Measurements from ENCODE around the gene SLC25A43.
"Not testable (repeated sequence)": the region's sequence is repeated elsewhere in the genome, so short reads cannot be mapped to it uniquely, and the experiment has no call there.

Gene SLC25A43
- total RNA-seq: 1.9 reads per million, percentile 2 among the genes with 10 or more reads in this experiment

DNA sequence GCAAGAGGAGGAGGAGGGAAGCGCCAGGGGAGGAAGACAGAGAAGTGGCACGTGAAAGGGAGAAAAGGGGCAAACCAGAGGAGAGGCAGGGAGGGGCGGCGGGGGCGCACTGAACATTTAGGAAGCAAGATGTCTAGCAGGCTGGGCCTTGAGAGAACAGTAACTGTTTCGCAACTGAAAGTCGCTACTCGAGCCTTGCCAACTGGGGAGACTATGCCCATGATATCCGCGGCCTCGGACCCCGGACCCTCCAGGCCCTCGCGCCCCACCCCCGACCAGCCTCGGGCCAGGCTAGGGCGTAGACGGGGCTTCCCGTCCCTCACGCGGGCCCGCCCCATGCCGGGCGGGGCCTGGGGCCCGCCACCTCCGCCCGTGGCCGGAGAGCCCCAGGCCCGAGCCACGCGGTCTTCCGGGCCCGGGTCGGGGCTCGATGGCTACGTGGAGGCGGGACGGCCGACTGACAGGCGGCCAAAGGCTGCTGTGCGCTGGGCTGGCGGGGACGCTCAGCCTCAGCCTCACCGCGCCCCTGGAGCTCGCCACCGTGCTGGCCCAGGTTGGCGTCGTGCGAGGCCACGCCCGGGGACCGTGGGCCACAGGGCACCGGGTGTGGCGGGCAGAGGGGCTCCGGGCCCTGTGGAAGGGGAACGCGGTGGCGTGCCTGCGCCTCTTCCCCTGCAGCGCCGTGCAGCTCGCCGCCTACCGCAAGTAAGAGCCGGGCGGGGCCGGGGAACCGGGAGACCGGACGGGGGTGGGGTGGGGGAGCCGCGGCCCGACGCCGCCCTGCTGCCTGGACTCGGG, at the start of gene SLC25A43:
Gene SLC25A43, plus strand, starts transcription at position 363 of the 798 bp plus-strand sequence. Its CDS starts 68 bp downstream, at position 431.
- no peak for DNase-seq

DNA sequence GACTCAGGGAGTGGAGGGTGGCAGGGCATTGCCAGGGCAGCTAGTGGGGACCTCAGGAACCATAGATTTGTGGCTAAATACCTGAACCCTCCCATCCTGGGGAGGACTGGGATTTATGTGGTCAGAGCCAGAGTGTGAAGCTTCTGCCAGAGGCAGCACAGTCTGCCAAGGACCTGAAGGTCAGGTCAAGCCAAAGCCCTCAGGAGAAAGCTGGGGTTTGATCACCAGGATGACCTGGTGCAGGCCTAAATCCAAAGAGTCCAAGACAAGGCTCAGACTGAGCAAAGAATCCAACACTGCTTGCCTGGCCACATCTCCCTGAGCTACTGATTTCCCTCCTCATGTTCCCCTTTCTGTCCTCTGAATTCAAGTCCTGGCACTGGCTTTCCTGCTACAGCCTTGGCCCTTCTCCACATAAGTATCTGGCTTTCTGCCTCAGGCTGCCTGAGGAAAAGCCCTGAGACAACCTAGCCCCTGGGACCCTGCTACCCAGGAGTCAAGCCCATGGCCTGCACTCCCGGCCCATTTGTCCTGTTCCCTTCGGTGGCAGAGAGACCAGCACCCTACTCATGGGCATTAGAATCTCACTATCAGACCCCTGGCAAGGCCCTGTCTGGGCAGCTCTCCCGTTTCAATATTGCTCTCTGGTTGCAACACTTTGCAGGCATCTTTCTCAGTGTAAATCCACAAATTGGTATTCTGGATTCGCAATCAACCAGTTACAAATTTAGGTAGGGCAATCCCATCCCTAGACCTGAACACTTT, 39.3 kb upstream of the SLC25A43 start:
- no peak for DNase-seq

DNA sequence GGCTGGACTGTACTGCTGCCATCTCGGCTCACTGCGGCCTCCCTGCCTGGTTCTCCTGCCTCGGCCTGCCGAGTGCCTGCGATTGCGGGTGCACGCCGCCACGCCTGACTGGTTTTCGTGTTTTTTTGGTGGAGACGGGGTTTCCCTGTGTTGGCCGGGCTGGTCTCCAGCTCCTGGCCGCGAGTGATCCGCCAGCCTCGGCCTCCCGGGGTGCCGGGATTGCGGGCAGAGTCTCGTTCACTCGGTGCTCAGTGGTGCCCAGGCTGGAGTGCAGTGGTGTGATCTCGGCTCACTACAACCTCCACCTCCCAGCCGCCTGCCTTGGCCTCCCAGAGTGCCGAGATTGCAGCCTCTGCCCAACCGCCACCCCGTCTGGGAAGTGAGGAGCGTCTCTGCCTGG, 37.7 kb upstream of the SLC25A43 start:
- not testable (repeated sequence) for DNase-seq

DNA sequence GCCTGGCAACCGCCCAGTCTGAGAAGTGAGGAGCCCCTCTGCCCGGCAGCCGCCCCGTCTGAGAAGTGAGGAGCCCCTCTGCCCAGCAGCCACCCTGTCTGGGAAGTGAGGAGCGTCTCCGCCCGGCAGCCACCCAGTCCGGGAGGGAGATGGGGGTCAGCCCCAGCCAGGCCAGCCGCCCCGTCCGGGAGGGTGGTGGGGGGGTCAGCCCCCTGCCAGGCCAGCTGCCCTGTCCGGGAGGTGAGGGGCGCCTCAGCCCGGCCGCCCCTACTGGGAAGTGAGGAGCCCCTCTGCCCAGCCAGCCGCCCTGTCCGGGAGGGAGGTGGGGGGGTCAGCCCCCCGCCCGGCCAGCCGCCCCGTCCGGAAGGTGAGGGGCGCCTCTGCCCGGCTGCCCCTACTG, 37.1 kb upstream of the SLC25A43 start:
- not testable (repeated sequence) for DNase-seq

DNA sequence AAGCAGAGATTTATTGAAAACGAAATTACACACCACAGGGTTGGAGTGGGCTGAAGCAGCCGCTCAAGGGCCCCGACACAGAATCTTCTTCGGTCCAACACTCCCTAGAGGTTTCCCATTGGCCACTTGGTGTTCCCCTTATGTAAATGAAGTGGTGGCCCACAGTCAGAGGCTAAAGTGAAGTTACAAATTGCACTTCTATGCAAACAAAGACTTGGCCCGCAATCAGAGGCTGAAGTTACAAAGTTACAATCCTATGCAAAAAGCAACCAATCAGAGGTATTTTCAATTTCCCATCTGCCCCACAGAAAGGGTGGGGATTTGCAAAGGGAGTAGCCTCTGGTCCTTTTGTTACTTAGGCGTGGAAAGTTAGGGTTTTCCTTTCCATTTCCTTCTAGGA, 35.7 kb upstream of the SLC25A43 start:
- no peak for DNase-seq

DNA sequence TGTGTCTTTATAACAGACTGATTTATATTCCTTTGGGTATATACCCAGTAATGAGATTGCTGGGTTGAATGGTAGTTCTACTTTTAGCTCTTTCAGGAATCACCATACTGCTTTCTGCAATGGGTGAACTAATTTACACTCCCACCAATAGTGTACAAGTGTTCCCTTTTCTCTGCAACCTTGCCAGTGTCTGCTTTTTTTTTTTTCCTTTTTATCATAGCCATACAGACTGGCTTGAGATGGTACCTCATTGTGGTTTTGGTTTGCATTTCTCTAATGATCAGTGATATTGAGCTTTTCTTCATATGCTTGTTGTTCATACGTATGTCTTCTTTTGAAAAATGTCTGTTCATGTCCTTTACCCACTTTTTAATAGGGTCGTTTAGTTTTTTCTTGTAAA, 27.3 kb upstream of the SLC25A43 start:
- not testable (repeated sequence) for DNase-seq

DNA sequence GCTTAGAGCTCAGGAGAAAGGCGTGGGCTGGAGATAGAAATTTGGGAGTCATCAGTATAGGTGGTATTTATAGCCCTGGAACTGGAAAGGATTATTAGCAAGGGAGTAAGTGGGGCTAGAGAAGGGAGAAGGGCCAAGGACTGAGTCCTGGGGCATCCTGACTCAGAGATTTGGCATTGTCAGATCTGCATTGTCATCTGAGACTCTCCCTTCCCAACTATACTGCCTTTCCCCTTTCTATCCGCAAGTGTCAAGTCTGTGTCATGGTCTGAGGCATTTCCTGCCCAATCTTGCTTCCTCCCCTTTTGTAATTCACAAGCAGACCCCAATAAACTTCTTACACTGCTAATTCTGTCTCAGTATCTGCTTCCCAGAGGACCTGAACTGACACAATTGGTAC, 24.4 kb upstream of the SLC25A43 start:
- DNase-seq: no peak

DNA sequence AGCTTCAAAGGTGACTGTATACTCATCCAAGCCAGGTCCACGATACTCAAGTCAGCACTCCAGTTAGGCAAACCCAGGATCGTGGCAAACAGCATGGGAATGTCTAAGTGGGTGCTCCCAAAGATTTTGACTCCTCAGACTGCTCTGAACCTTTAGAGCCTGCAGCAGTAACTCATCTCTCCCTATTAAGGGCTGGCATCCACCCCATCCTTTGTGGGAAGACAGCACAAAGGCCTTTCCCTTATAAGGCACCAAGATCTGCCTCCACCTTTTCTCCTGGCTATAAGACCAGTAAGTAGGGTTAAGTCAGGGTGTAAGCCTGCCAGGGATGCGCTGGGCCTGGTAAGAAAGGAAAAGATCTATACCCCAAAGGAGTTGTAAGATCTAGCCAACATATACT, 23.6 kb upstream of the SLC25A43 start:
- DNase-seq: no peak

DNA sequence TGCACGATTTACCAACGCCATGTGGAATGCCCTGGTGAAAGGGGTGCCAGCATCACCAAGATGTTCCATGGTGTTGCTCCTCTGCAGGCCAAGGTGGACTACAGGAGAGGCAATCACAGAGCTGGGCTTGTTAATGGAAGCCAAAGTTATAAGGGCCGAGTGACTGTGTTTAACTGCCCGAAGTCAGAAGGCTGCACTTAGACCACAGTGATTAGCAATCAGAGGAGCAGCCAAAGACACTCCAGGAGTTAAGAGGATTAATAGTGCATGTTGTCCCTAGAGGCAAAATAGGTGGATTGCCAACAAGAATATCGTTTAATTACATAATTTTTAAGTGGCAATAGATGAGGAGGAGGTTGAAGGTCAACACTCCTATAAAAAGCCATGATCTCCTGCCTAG, 22.8 kb upstream of the SLC25A43 start:
- DNase-seq: no peak

DNA sequence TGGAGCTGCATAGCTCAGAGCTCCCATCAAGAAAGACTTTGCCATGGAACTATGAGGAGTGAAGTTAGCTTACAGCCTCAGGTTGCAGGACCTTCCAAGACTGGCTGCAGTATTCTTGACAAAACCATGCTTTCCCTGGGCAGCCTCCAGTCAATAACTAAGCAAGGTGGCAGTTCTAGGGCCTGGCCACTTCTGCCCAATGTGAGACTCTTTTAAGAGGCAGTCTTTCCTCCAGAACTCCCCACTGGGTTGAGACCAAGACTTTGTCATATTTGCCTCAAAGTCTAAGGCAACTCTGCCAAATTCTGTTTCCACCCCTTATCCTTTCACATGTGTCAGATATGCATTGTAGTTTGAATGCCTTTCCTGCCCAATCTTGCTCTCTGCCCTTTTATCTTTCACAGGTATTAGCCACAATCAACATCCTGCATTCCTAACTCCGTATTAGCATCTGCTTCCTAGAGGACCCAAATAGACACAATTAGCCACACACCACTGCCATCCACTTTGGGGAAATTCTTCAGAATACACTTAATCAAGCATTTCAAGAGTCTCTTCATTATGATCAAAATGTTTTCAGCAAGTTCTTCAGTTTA, 17.7 kb upstream of the SLC25A43 start:
- DNase-seq: no peak

DNA sequence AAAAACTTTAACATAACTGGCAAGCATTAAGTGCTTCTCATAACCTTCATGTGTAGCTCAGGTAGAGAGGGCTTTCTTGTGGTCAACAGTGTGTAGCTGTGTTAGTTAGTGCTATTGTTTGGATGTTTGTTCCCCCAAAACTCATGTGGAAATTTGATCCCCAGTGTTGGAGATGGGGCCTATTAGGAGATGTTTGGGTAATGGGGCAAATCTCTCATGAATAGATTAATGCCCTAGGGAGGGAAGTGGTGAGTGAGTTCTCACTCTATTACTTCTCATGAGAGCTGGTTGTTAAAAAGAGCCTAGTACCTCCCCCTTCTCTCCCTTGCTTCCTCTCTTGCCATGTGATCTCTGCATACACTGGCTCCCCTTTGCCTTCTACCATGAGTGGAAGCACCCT, 16.5 kb upstream of the SLC25A43 start:
- no peak for DNase-seq

DNA sequence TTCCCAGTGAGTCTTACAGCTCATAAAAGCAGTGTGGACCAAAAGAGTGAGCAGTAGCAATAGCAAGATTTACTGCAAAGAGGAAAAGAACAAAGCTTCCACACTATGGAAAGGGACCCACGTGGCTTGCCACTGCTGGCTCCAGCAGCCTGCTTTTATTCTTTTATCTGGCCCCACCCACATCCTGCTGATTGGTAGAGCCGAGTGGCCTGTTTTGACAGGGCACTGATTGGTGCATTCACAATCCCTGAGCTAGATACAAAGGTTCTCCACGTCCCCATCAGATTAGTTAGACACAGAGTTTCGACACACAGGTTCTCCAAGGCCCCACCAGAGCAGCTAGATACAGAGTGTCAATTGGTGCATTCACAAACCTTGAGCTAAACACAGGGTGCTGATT, 12.5 kb upstream of the SLC25A43 start:
- DNase-seq: not testable (repeated sequence)

DNA sequence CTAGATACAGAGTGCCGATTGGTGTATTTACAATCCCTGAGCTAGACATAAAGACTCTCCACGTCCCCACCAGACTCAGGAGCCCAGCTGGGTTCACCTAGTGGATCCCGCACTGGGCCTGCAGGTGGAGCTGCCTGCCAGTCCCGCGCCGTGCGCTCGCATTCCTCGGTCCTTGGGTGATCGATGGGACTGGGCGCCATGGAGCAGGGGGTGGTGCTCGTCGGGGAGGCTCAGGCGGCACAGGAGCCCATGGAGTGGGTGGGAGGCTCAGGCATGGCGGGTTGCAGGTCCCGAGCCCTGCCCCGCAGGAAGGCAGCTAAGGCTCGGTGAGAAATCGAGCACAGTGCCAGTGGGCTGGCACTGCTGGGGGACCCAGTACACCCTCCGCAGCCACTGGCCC, 11.7 kb upstream of the SLC25A43 start:
- not testable (repeated sequence) for DNase-seq

DNA sequence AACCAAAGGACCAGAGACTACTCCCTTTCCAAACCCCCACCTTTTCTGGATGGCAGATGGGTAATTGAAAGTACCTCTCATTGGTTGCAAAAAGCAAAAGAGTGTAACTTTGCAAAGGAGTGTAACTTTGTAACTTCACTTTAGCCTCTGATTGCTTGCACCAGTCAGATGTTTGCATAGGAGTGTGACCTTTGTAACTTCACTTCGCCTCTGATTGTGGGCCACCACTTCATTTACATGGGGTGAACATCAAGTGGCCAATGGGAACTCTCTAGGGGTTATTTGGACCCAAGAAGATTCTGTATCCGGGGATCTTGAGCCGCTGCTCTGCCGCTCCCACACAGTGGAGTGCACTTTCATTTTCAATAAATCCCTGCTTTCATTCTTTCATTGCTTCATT, 9.9 kb upstream of the SLC25A43 start:
- no peak for DNase-seq

DNA sequence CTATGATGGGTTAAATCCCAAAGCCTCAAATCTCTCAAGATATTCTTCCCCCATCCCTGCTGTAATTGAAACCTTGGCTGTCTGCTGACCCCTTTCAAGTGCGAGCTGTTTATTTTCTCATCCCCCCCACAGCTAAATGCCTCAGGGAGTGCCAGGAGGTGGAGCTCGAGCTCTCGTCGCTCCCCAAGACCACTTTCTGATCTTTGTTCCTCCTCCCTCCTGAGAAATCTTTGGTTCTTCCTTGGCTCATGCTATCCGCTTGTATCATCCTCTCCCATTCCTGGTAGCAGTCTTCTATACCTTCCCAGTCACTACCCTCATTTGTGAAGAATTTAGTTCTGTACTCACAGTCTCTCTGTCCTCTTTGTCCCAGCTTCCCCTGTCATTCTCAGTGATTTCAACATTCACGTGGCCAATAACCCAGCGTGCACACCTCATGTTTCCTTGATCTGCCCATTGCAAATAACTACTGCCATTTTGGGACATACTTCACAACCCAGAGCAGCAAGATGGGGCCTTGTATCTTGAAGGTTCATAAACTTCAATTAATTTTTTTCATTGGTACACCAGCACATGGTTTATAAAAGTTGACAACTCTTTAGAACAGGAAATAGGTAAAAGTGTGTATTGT, 9.2 kb upstream of the SLC25A43 start:
- no peak for DNase-seq

DNA sequence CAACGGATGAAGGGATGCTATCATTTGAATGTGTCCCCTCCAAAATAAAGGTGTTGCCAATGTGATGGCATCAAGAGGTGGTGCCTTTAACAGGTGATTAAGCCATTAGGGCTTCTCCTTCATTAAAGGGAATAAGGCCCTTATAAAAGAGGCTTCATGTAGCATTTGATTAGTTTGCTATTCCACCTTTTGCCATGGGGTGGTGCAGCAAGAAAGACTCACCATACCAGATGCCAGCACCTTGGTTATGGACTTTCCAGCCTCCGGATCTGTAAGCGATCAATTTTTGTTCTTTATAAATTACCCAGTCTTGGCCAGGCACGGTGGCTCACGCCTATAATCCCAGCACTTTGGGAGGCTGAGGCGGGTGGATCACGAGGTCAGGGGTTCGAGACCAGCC, 7.9 kb upstream of the SLC25A43 start:
- no peak for DNase-seq

DNA sequence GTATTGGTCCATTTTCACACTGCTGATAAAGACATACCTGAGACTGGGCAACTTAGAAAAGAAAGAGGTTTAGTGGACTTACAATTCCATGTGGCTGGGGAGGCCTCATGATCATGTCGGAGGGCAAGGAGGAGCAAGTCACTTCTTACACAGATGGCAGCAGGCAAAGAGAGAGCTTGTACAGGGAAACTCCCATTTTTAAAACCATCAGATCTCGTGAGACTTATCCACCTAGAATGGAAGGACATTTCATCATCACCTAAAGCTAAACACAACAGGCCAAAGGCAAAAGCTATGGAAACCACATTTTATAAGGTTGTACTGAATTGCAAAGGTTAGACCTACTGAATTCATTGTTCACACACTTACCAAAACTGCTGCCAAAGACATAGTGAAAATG, 6.0 kb upstream of the SLC25A43 start:
- no peak for DNase-seq

DNA sequence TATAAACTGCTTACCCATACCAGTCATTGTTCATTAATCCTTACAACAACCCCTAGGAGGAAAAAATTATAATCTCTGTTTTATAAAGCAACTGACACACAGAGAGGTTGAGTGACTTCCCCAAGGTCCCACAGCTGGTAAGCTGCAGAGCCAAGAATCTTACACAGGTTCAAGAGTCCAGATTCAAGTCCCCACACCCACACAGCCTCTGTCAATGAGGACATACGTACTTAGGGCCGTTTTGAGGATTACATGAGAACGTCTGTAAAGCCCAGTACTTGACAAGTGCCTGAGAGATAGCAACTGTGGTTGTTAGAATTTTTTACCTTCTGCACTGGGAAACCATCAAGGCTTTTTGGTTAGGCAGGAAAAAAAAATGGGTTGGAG, 556 bp upstream of the SLC25A43 start:
- no peak for DNase-seq

DNA sequence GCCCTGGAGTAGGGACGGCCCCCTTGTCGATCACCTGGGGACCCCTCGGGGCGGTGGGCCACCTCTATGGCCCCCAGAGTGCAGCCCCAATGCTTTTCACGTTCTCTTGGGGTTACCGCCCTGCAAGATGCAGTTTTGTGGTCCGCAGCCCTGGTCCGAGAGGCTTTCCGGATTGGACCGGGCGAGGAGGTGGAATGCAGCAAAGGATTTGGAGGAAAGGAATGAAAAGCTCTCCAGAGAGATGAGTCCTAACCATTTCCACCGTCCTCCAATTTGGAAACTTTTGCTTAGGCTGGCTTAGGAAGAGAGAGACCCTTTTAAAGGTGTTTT, 601 bp downstream of the SLC25A43 start:
- no peak for DNase-seq

DNA sequence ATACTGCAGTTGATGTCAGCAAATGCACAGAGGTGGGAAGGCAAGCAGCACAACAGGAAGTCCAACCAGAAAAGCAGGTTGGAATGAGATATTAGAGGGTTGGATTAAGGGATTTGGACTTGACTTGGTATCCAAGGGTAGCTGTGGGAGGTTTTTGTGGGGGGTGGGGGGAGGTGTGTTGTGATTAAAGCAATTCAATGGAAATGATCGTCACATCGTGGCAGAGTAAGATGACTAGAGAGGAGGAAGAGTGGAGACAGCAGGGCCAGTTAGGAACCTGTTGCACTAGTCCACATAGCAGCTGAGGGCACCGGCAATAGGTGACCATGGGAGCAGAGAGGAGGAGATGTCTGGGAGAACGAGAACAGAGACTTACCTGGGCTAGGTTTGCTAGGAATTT, 2.4 kb downstream of the SLC25A43 start:
- DNase-seq: no peak

DNA sequence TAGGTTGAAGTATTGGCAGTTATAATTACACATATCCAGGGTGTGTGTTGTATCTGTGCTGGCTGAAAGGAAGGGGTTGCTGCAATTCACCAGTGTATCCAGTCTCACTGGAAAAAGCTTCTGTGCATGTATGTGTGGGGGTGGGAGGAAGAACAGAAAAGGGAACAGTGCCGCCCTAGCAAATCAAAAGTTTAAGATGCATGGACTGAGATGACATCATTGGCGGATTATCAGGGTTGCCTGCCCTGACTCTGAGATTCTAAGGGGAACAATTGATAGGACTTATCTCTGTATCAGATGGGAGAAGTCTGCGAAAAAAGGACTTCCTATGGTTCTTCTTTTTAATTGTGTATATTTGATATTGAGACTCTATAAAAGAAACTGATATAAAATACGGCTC, 3.5 kb downstream of the SLC25A43 start:
- no peak for DNase-seq

DNA sequence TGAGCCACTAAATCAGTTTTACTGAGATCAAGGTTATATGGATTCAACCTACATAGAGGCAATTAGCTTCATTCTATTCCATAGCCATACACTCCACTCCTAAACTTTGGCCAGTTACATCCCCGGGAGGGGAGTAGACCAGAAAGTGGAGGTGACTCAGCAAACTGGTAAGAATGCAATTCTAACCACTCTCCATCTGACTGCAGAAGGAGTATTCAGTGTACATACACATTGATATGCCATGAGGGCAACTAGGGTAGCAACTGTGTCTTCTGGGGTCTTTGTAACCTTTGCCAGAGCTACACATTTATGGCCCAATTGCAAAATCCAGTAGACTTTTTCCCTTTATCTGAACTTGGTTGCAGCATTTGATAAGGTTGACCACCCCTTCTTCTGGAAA, 7.6 kb downstream of the SLC25A43 start:
- no peak for DNase-seq

DNA sequence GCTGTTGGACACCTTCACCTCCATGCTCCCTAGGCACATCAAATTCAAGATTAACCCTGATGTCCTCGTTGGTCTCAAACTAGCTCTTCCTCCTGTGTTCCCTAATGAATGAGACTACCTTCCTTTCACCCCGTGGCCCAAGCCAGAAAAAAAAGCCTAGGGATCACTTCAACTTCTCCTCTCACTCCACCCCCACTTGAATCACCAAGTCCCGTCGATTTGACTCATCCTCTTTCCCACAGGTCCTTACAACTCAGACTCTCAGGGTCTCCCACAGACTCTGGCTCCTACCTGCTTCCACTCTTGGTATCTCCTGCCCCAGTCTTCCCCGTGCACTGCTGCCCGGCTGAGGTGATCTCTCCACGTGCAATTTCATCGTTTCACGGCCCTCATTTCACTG, 8.5 kb downstream of the SLC25A43 start:
- DNase-seq: no peak
